A549 (cell line): ENCODE data around the gene TCF12. TPM values are rescaled to one million over a fixed set of nuclear protein-coding genes. Genes with fewer than 3 reads are reported as not detected.
A peak's percentile ranks its signal among the peaks of the same experiment; 100 is the strongest.

Experiments
- ATAC-seq, 2 experiments: fragments of 200-7000 bp in 1 of 2; fragments of >200 bp in 1 of 2; cut with Nextera tagmentation in 1 of 2; cut with Tn5 transposase in 1 of 2; 3 replicates each; pipeline versions ENCODE4 v1.8.0 to v1.9.1; 2018 to 2020; ENCODE audit warnings: mild to moderate bottlenecking in 1 of 2, moderate library complexity in 1 of 2
- CTCF ChIA-PET: fragments of 300-600 bp; sonication (Branson Sonifier 250); formaldehyde crosslinking; extraction: SDS; loops from one replicate; lab custom pipeline; 2021; ENCODE audit warnings: antibody characterized with exemption, inconsistent platforms; lab: Yijun Ruan, JAX
- POLR2A ChIA-PET: fragments of 350-600 bp; formaldehyde crosslinking; extraction: SDS; loops from one replicate; lab custom pipeline; 2021; ENCODE audit warnings: antibody characterized with exemption, inconsistent platforms; lab: Yijun Ruan, JAX
- DNase-seq, 2 experiments: peaks; one replicate each; pipeline versions ENCODE4 v3.0.0 to v3.0.0-alpha.2; 2011 to 2016; ENCODE audit warnings: low read depth in 1 of 2, low spot score in 1 of 2
- FAIRE-seq: peaks from 2 replicates; lab custom pipeline; 2011; peaks lifted over from hg19 to GRCh38; lab: Jason Lieb, UNC
- H3K27ac ChIP-seq, 2 experiments: fragments of >200 bp; sonication (Bioruptor Twin); formaldehyde crosslinking; 3 replicates each; pipeline ENCODE4 v1.5.1; 2016 to 2017
- H3K4me1 ChIP-seq: fragments of >200 bp; sonication (Bioruptor Twin); formaldehyde crosslinking; 3 replicates; pipeline ENCODE4 v1.6.1; 2016
- H3K4me2 ChIP-seq: fragments of >200 bp; sonication (Bioruptor Twin); formaldehyde crosslinking; 3 replicates; pipeline ENCODE4 v1.6.1; 2016
- H3K4me3 ChIP-seq: fragments of >200 bp; sonication (Bioruptor Twin); formaldehyde crosslinking; 3 replicates; pipeline ENCODE4 v1.5.1; 2016
- H3K9me3 ChIP-seq: fragments of >200 bp; sonication (Bioruptor Twin); formaldehyde crosslinking; 3 replicates; pipeline ENCODE4 v1.6.1; 2016
- BCL3 ChIP-seq: fragments of >200 bp; sonication (Bioruptor Twin); formaldehyde crosslinking; IDR thresholded peaks from 3 replicates; pipeline ENCODE4 v1.6.1; 2016
- CBX2 ChIP-seq: fragments of 200-600 bp; sonication (generic); IDR thresholded peaks from 2 replicates; pipeline ENCODE4 v1.6.1; 2016; ENCODE audit warnings: low read depth, mild to moderate bottlenecking, borderline replicate concordance
- CHD4 ChIP-seq: fragments of 200-600 bp; sonication (generic); IDR thresholded peaks from 2 replicates; pipeline ENCODE4 v1.6.1; 2016; ENCODE audit warnings: antibody characterized with exemption, mild to moderate bottlenecking, borderline replicate concordance
- E2F6 ChIP-seq: IDR thresholded peaks from 2 replicates; pipeline ENCODE4 v1.6.1; 2012; ENCODE audit warnings: low read depth, borderline replicate concordance
- ESRRA ChIP-seq: fragments of 150-350 bp; IDR thresholded peaks from 2 replicates; pipeline ENCODE4 v1.6.1; 2014; ENCODE audit warnings: mild to moderate bottlenecking, low read length, borderline replicate concordance
- FOSL2 ChIP-seq, 2 experiments: fragments of 450-650 bp in 1 of 2; fragments of >200 bp in 1 of 2; sonication (Bioruptor Twin) in 1 of 2; formaldehyde crosslinking; IDR thresholded peaks; 2 replicates each; pipeline versions ENCODE4 v1.5.0 to v1.6.1; 2016 to 2020; ENCODE audit warnings: mild to moderate bottlenecking in 1 of 2, moderate library complexity in 1 of 2
- HOXB5 ChIP-seq: fragments of 250-450 bp; sonication (Bioruptor Pico); IDR thresholded peaks from 2 replicates; pipeline ENCODE4 v1.5.0; 2020; ENCODE audit warnings: mild to moderate bottlenecking, moderate library complexity
- JUN ChIP-seq, 2 experiments: fragments of >200 bp; sonication (Bioruptor Twin); formaldehyde crosslinking; IDR thresholded peaks; 2 replicates in 1 of 2; 3 replicates in 1 of 2; pipeline ENCODE4 v1.6.1; 2016 to 2017
- JUNB ChIP-seq: fragments of >200 bp; sonication (Bioruptor Twin); formaldehyde crosslinking; IDR thresholded peaks from 2 replicates; pipeline ENCODE4 v1.6.1; 2016
- KDM1A ChIP-seq: fragments of 200-600 bp; sonication (generic); IDR thresholded peaks from 2 replicates; pipeline ENCODE4 v1.6.1; 2016; ENCODE audit warnings: low read depth, mild to moderate bottlenecking
- MAX ChIP-seq: IDR thresholded peaks from 2 replicates; pipeline ENCODE4 v1.6.1; 2012
- MAZ ChIP-seq: fragments of 150-350 bp; IDR thresholded peaks from 2 replicates; pipeline ENCODE4 v1.6.1; 2014; ENCODE audit warnings: antibody characterized with exemption, low read depth, low read length, borderline replicate concordance
- MYC ChIP-seq: IDR thresholded peaks from 2 replicates; pipeline ENCODE4 v1.6.1; 2012; ENCODE audit warnings: mild to moderate bottlenecking, inconsistent platforms, low read length, improper control_type of control experiment, borderline replicate concordance
- NR3C1 ChIP-seq: fragments of >200 bp; sonication (Bioruptor Twin); formaldehyde crosslinking; IDR thresholded peaks from 3 replicates; pipeline ENCODE4 v1.6.1; 2017
- PHF8 ChIP-seq: fragments of 200-600 bp; sonication (generic); IDR thresholded peaks from 2 replicates; pipeline ENCODE4 v1.6.1; 2016; ENCODE audit warnings: low read depth, mild to moderate bottlenecking, antibody characterized with exemption, moderate library complexity, borderline replicate concordance
- POLR2A ChIP-seq: IDR thresholded peaks from 2 replicates; pipeline ENCODE4 v1.6.1; 2012; ENCODE audit warnings: mild to moderate bottlenecking, low read length
- POLR2AphosphoS2 ChIP-seq: conservative IDR thresholded peaks from 2 replicates; pipeline ENCODE4 v1.6.1; 2012; ENCODE audit warnings: low read length, improper control_type of control experiment, inconsistent platforms
- RAD21 ChIP-seq, 2 experiments: fragments of >200 bp in 1 of 2; sonication (Bioruptor Twin) in 1 of 2; formaldehyde crosslinking in 1 of 2; IDR thresholded peaks in 1 of 2; conservative IDR thresholded peaks in 1 of 2; 2 replicates in 1 of 2; 3 replicates in 1 of 2; pipeline ENCODE4 v1.6.1; 2012 to 2018; ENCODE audit warnings: inconsistent platforms in 1 of 2
- RCOR1 ChIP-seq: fragments of 150-350 bp; IDR thresholded peaks from 2 replicates; pipeline ENCODE4 v1.6.1; 2014; ENCODE audit warnings: antibody characterized with exemption, low read length, low read depth
- RFX5 ChIP-seq: fragments of 450-650 bp; IDR thresholded peaks from 2 replicates; pipeline ENCODE4 v1.7.1; 2014; ENCODE audit warnings: antibody characterized with exemption, mild to moderate bottlenecking, moderate library complexity
- RNF2 ChIP-seq: fragments of 200-600 bp; sonication (generic); IDR thresholded peaks from 2 replicates; pipeline ENCODE4 v1.6.1; 2016; ENCODE audit warnings: low read depth, mild to moderate bottlenecking, antibody characterized with exemption, moderate library complexity, borderline replicate concordance
- SMC3 ChIP-seq: fragments of >200 bp; sonication (Bioruptor Twin); formaldehyde crosslinking; IDR thresholded peaks from 3 replicates; pipeline ENCODE4 v1.6.1; 2018; ENCODE audit warnings: inconsistent platforms
- TFCP2L1 ChIP-seq: fragments of 250-450 bp; sonication (Bioruptor Pico); IDR thresholded peaks from 2 replicates; pipeline ENCODE4 v1.5.0; 2021; ENCODE audit warnings: mild to moderate bottlenecking
- TP53 ChIP-seq: fragments of 250-450 bp; sonication (Bioruptor Pico); IDR thresholded peaks from 2 replicates; pipeline ENCODE4 v1.5.0; 2021; ENCODE audit warnings: mild to moderate bottlenecking, moderate library complexity
- USF2 ChIP-seq: fragments of 450-650 bp; IDR thresholded peaks from 2 replicates; pipeline ENCODE4 v1.6.1; 2014; ENCODE audit warnings: antibody characterized with exemption
- ZC3H11A ChIP-seq: fragments of 450-650 bp; IDR thresholded peaks from 2 replicates; pipeline ENCODE4 v1.6.1; 2014; ENCODE audit warnings: antibody characterized with exemption, mild to moderate bottlenecking
- ZSCAN20 ChIP-seq: fragments of 250-450 bp; sonication (Bioruptor Pico); IDR thresholded peaks from 2 replicates; pipeline ENCODE4 v1.8.0; 2022; ENCODE audit warnings: mild to moderate bottlenecking, moderate library complexity
- WGBS: methylation state at CpG from one replicate; pipeline ENCODE4 v1.1.6; 2017; ENCODE audit errors: missing lambda C conversion rate; 5-methylcytosine and 5-hydroxymethylcytosine counted together
- polyA plus RNA-seq, 4 experiments: library from polyadenylated mRNA; depleted of rRNA in 3 of 4; stranded (reverse); fragments of >200 nt; fragmentation: RNase III in 1 of 4; extraction: RNeasy Plus Mini Kit Qiagen cat#74134 plus additional on column Dnase treatment in 1 of 4; gene quantifications; 2 replicates in 3 of 4; 3 replicates in 1 of 4; pipeline ENCODE4 v1.2.3, GENCODE V29; 2011 to 2017
- TF ChIP-seq, protein P1 (sequence below): IDR thresholded peaks from 2 replicates; pipeline ENCODE4 v1.6.1; 2012
- TF ChIP-seq, protein P2 (sequence below): fragments of >200 bp; sonication (Bioruptor Twin); formaldehyde crosslinking; IDR thresholded peaks from 2 replicates; pipeline ENCODE4 v1.6.1; 2016

The TCF12 gene
- polyA plus RNA-seq, 2 of the 4 experiments (the other 2 are of a cell fraction): 36.3 to 121 TPM

DNA sequence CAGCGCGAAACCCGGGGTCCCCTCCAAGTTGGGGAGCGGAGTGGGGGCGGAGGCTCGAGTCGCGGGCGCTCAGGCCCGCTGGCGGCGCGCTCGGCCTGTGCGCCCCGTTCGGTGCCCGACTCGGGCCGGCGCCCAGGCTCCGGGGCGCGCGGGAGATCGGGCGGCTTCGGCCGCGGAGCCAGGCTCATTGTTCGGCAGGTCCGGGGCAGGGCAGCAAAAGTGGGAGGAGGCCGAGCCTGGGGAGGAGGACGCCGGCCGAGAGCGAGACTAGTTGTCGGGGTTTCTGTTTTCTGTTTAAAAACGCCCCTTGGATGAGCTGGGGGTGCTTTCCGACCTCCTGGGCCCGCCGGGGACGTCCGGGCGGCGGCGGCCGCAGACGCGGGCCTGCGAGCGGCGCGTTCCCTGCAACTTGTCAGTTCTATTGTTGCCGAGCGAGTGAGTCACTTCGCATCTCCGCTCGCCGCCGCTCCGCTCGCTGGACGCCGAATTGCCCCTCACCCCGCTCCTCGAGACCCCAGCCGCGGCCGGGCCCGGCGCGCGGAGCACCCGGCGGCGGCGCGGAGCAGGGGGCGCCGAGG is 676 bp downstream of the TCF12 start:
- ATAC-seq: peak; percentile 36 to 61
- peak overlapping the region; percentile 99 for H3K4me3 ChIP-seq
- peak overlapping the region; percentile 82 for H3K4me2 ChIP-seq
- peak; percentile 59 to 75 for DNase-seq
- ChIA-PET CTCF (interaction anchor here (0.6 to 3.0 kb wide), 18 partner anchors 8 to 608 kb away, joined by 3 to 20 read pairs (median 5); no protein-coding TSS in a partner anchor), POLR2A (interaction anchor here (0.7 to 3.4 kb wide), 9 partner anchors 13 to 217 kb away, joined by 3 to 81 read pairs (median 3); partner anchors contain the start of gene ZNF280D)
- WGBS: under 1% methylated on average over 58 of the region's 81 CpGs
- peaks cover 51% of the 10 kb centered on the region for H3K4me1 ChIP-seq
- H3K27ac ChIP-seq: peak overlapping the region; percentile 96 to 99
- FAIRE-seq: no peak
- 0 out of 2 replicates have a peak, but pooled peaks have one; percentile 26 for TF ChIP-seq MYC
- peak; percentile 49; the same call in 1 of the 2 replicates for TF ChIP-seq FOSL2 (IDR thresholded peaks at IDR 0.05)
- TF ChIP-seq FOSL2 (CRISPR knock-in tag; IDR thresholded peaks at IDR 0.05): peak; percentile 87
- no peak for TF ChIP-seq KDM1A
- peak; percentile 50 for TF ChIP-seq PHF8
- peak; percentile 52; the same call in 1 of the 2 replicates for TF ChIP-seq E2F6
- no peak for TF ChIP-seq MAZ
- TF ChIP-seq BCL3: peak; percentile 52; the same call in 1 of the 3 replicates
- peak in 1 of 2 experiments; percentile 25; a peak in 1 of 5 replicates for TF ChIP-seq JUN (IDR thresholded peaks at IDR 0.05)
- TF ChIP-seq POLR2A: peak; percentile 61
- TF ChIP-seq CHD4: no peak
- H3K9me3 ChIP-seq: no peaks in the 10 kb centered on the region

GRCh38 chr15:56919609-56920366 is 1.3 kb downstream of the TCF12 start:
- Histone ChIP-seq H3K4me1 (peaks cover 55% of the 10 kb centered on the region), H3K4me2 (peak overlapping the region; percentile 82), H3K9me3 (no peaks in the 10 kb centered on the region), H3K4me3 (peak overlapping the region; percentile 99), H3K27ac (peak overlapping the region; percentile 96 to 99)
- ChIA-PET POLR2A (interaction anchor here (0.6 to 3.4 kb wide), 5 partner anchors 9 to 566 kb away, joined by 3 to 81 read pairs (median 3); no protein-coding TSS in a partner anchor), CTCF (interaction anchor here (0.8 to 3.0 kb wide), 9 partner anchors 8 to 387 kb away, joined by 3 to 20 read pairs (median 5); no protein-coding TSS in a partner anchor)
- DNase-seq: peak; percentile 47 to 63
- WGBS: 2% methylated on average over 23 of the region's 42 CpGs
- no peak for FAIRE-seq
- ATAC-seq: peak; percentile 15 to 47
- TF ChIP-seq HOXB5 (CRISPR knock-in tag): no peak
- TF ChIP-seq NR3C1: no peak
- TF ChIP-seq JUNB: no peak
- TF ChIP-seq, protein P1, sequence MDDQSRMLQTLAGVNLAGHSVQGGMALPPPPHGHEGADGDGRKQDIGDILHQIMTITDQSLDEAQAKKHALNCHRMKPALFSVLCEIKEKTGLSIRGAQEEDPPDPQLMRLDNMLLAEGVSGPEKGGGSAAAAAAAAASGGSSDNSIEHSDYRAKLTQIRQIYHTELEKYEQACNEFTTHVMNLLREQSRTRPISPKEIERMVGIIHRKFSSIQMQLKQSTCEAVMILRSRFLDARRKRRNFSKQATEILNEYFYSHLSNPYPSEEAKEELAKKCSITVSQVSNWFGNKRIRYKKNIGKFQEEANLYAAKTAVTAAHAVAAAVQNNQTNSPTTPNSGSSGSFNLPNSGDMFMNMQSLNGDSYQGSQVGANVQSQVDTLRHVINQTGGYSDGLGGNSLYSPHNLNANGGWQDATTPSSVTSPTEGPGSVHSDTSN: no peak
- peak; percentile 46; the same call in 1 of the 2 replicates for TF ChIP-seq MAX
- no peak for TF ChIP-seq RNF2
- TF ChIP-seq CBX2: no peak
- no peak for TF ChIP-seq RCOR1
- no peak for TF ChIP-seq ZC3H11A
- TF ChIP-seq JUN (IDR thresholded peaks at IDR 0.05): no peak; a peak in 1 of 5 replicates
- TF ChIP-seq ESRRA: no peak
- TF ChIP-seq MYC: 0 out of 2 replicates have a peak, but pooled peaks have one; percentile 11
- TF ChIP-seq SMC3: no peak
- no peak for TF ChIP-seq TFCP2L1
- no peak for TF ChIP-seq TP53 (CRISPR knock-in tag)
- TF ChIP-seq MAZ: no peak
- peak in 1 of 2 experiments; percentile 14; a peak in 1 of 5 replicates for TF ChIP-seq RAD21 (conservative IDR thresholded peaks at IDR 0.05 in 1 of 2, IDR thresholded peaks at IDR 0.05 in 1 of 2)
- TF ChIP-seq USF2: no peak
- TF ChIP-seq RFX5: no peak
- TF ChIP-seq ZSCAN20 (CRISPR knock-in tag): no peak
- TF ChIP-seq, protein P2, sequence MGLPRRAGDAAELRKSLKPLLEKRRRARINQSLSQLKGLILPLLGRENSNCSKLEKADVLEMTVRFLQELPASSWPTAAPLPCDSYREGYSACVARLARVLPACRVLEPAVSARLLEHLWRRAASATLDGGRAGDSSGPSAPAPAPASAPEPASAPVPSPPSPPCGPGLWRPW: no peak
- no peak for TF ChIP-seq POLR2AphosphoS2
- 0 out of 3 replicates have a peak, but pooled peaks have one; percentile 18 for TF ChIP-seq BCL3
